Body of pancreas (tissue), 4 donors: ENCODE measurements around the gene RIPOR1. TPM values are rescaled to one million over a fixed set of nuclear protein-coding genes. Genes with fewer than 3 reads are reported as not detected.
A peak's percentile ranks its signal among the peaks of the same experiment; 100 is the strongest.

Source experiments
- ATAC-seq: fragments of 150-250 bp; one replicate; pipeline ENCODE4 v1.9.1; 2016
- DNase-seq, 4 donors: peaks; one replicate each; pipeline ENCODE4 v3.0.0-alpha.2; 2019
- H3K27ac ChIP-seq, 4 donors: fragments of 200-600 bp; sonication (generic); 1 replicate in 3 of 4; 2 replicates in 1 of 4; pipeline versions ENCODE4 v1.5.1 to v1.6.1; 2016 to 2019; ENCODE audit warnings: mild to moderate bottlenecking in 1 of 4, mixed read lengths in 1 of 4, moderate library complexity in 1 of 4
- H3K27me3 ChIP-seq, 2 donors: fragments of 200-600 bp; sonication (generic); one replicate each; pipeline ENCODE4 v1.6.0; 2016; ENCODE audit warnings: mild to moderate bottlenecking in 1 of 2
- H3K36me3 ChIP-seq, 2 donors: fragments of 200-600 bp; sonication (generic); replicated peaks in 1 of 2; 2 replicates each; pipeline ENCODE4 v1.5.1; 2016; ENCODE audit warnings: low read depth in 2 of 2; ENCODE audit not compliant: insufficient read depth in 1 of 2
- H3K4me1 ChIP-seq: fragments of 200-600 bp; sonication (generic); one replicate; pipeline ENCODE4 v1.6.0; 2016
- H3K4me3 ChIP-seq, 2 donors: fragments of 200-600 bp; sonication (generic); 1 replicate in 1 of 2; 2 replicates in 1 of 2; pipeline ENCODE4 v1.5.1; 2016 to 2019
- H3K9me3 ChIP-seq, 3 donors: fragments of 200-600 bp; sonication (generic); 1 replicate in 2 of 3; 2 replicates in 1 of 3; pipeline ENCODE4 v1.5.1; 2016
- POLR2A ChIP-seq, 3 donors: fragments of 450-650 bp; IDR thresholded peaks; one replicate each; pipeline ENCODE4 v1.6.1; 2016; ENCODE audit warnings: antibody characterized with exemption in 3 of 3, mild to moderate bottlenecking in 2 of 3
- WGBS, 2 donors: methylation state at CpG; one replicate each; pipeline ENCODE4 v1.1.5; 2017; 5-methylcytosine and 5-hydroxymethylcytosine counted together
- intact Hi-C: fragments of 100-400 bp; cut with DNase I; formaldehyde crosslinking; loops from one replicate; pipeline ENCODE4 v1.15.1; 2023
- total RNA-seq, 2 donors: library from RNA; depleted of rRNA; stranded (reverse); fragments of >200 nt; gene quantifications; one replicate each; pipeline ENCODE4 v1.1.0, GENCODE V29; 2016
- TF ChIP-seq, protein P1 (sequence below), 7 experiments: fragments of 450-650 bp in 4 of 7; fragments of 200-600 bp in 3 of 7; sonication (generic) in 3 of 7; IDR thresholded peaks; one replicate each; pipeline ENCODE4 v1.5.1; 2016 to 2019; ENCODE audit warnings: antibody characterized with exemption in 7 of 7

The RIPOR1 gene, protein sequence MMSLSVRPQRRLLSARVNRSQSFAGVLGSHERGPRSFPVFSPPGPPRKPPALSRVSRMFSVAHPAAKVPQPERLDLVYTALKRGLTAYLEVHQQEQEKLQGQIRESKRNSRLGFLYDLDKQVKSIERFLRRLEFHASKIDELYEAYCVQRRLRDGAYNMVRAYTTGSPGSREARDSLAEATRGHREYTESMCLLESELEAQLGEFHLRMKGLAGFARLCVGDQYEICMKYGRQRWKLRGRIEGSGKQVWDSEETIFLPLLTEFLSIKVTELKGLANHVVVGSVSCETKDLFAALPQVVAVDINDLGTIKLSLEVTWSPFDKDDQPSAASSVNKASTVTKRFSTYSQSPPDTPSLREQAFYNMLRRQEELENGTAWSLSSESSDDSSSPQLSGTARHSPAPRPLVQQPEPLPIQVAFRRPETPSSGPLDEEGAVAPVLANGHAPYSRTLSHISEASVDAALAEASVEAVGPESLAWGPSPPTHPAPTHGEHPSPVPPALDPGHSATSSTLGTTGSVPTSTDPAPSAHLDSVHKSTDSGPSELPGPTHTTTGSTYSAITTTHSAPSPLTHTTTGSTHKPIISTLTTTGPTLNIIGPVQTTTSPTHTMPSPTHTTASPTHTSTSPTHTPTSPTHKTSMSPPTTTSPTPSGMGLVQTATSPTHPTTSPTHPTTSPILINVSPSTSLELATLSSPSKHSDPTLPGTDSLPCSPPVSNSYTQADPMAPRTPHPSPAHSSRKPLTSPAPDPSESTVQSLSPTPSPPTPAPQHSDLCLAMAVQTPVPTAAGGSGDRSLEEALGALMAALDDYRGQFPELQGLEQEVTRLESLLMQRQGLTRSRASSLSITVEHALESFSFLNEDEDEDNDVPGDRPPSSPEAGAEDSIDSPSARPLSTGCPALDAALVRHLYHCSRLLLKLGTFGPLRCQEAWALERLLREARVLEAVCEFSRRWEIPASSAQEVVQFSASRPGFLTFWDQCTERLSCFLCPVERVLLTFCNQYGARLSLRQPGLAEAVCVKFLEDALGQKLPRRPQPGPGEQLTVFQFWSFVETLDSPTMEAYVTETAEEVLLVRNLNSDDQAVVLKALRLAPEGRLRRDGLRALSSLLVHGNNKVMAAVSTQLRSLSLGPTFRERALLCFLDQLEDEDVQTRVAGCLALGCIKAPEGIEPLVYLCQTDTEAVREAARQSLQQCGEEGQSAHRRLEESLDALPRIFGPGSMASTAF
- 10 to 100 TPM; 37.9 to 62.6 TPM for total RNA-seq

DNA sequence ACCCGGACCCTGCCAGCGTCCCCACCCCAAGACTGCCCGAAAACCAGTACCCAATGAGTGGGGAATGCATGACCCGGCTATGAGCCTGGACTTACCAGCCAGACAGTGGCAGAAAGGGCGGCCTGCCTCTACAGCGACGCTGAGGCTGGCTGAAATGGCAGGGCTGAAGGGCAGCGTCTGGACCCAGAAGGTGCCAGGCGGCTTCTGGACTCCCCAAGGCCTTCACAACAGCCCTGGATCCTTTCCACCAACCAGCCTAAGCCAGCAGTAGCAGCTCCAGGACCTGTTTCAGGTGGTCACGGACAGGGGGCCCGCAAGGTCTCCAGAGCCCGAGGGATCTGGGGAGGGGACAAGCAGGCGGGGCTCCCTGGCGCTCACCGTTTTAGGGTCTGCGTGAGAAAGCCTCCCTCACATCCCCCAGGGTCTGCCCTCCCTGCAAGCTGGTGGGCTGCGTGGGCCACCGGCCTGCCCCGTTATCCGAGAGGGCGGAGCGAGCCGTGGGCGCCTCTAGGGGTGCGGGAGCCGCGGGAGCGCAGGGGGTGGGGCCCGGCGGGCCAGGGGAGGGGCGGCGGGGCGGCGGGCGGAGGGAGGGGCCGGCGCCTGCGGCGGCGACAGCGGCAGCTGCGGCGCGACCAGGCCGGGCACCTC lies at the start of gene RIPOR1:
Gene RIPOR1, plus strand, starts transcription at position 608 of the 648 bp plus-strand sequence. CDS start 9,618 bp downstream, outside the sequence.
- intact Hi-C loops = no loop called here
- Histone ChIP-seq H3K4me1 (peaks cover 45% of the 10 kb centered on the region), H3K27me3 (no peaks in the 10 kb centered on the region), H3K4me3 (peak within 1 kb of the TSS; percentile 17 to 82), H3K36me3 (no peaks in the 10 kb centered on the region), H3K9me3 (no peaks in the 10 kb centered on the region), H3K27ac (peak within 1 kb of the TSS; percentile 77 to 94 (median 87))
- DNase-seq (peak; percentile 63 to 76 (median 69)), ATAC-seq (peak; percentile 79)
- TF ChIP-seq POLR2A (IDR thresholded peaks at IDR 0.05) = no peak
- TF ChIP-seq, protein P1, sequence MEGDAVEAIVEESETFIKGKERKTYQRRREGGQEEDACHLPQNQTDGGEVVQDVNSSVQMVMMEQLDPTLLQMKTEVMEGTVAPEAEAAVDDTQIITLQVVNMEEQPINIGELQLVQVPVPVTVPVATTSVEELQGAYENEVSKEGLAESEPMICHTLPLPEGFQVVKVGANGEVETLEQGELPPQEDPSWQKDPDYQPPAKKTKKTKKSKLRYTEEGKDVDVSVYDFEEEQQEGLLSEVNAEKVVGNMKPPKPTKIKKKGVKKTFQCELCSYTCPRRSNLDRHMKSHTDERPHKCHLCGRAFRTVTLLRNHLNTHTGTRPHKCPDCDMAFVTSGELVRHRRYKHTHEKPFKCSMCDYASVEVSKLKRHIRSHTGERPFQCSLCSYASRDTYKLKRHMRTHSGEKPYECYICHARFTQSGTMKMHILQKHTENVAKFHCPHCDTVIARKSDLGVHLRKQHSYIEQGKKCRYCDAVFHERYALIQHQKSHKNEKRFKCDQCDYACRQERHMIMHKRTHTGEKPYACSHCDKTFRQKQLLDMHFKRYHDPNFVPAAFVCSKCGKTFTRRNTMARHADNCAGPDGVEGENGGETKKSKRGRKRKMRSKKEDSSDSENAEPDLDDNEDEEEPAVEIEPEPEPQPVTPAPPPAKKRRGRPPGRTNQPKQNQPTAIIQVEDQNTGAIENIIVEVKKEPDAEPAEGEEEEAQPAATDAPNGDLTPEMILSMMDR (IDR thresholded peaks at IDR 0.05) = no peak
- WGBS, 2 donors = 6 to 49% methylated on average over 5 to 29 of the region's 45 CpGs

DNA sequence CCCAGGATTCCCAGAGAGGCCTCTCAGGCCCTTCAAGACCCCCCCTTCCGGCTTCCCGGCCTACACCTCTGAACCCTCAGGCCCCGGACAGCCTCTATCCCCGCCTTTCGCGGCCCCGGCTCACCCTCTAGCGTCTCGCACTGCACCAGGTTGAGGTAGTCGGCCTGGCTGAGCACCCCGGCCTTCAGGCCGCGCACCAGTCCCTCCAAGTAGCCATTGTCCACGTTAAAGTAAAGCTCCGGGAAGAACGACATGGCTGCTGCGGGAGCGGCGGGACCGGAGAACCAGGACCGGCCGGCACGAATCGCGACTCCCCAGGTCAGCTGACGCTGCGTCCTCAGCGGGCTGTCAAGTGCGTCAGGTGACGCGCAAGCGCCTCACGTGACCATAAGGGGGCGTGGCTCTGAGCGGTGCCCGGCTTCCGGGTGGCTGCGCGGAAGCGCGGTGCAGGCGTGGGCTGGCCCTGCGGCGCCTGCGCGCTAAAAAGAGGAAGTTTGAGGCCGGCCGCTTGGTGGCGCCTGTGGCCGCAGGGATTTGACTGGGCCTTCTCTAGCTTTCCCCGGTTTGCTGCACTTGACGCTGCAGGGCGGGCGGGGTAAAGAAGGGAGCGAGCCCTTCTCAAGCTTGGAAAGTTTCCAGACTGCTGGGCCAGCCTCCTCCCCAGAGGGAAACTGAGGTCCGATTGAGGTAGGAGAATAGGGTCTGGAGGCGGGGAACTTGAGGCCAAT lies 47.6 kb upstream of the RIPOR1 start, which contains the start of gene ATP6V0D1:
Gene ATP6V0D1, minus strand, starts transcription at position 325 of the 728 bp plus-strand sequence. Its CDS starts 71 bp downstream, at position 254.
- DNase-seq (peak; percentile 99), ATAC-seq (peak; percentile 93)
- H3K4me3 ChIP-seq = peak within 1 kb of the TSS; percentile 62 to 82
- H3K27ac ChIP-seq = peak within 1 kb of the TSS; percentile 86 to 98 (median 90)
- intact Hi-C loops = no loop called here
- TF ChIP-seq, protein P1 (IDR thresholded peaks at IDR 0.05) = peak; percentile 72 to 99 (median 95)
- TF ChIP-seq POLR2A (IDR thresholded peaks at IDR 0.05) = peak; percentile 81 to 88 (median 86)
- no peaks in the 10 kb centered on the region for H3K36me3 ChIP-seq
- peaks cover 64% of the 10 kb centered on the region for H3K4me1 ChIP-seq
- 0 to 1% methylated on average over 15 to 57 of the region's 57 CpGs for WGBS, 2 donors
- no peaks in the 10 kb centered on the region for H3K27me3 ChIP-seq
- no peaks in the 10 kb centered on the region for H3K9me3 ChIP-seq

DNA sequence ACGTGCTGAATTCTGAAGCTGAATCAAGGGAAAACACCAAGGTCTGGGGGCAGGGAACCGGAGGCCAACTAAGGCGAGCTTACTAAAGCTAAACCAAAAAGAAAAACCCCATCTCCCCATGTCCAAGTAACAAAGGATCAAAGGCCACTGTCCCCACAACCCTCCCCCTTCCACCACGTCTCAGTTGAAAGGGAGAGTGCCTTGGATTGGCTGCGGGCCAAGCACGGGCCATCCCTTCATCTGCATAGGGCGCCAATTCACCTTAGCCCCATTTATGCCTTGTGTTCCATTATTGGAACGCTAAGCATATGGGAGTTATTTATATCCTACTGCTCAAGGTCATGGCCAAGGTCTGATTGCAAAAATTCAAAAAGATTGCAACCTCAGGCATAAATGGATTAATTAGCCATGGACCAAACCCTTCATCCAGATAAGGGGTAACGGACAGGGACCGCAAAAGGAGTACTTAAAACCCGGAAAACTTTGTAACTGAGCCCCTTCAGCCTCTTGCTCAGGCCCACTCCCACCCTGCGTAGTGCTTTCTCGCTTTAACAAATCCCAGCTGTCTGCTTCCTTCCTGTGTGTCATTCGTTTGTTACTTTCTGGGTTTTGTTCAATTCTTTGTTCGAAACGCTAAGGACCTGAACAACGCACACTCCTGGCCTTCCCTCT lies 46.9 kb upstream of the RIPOR1 start:
- peak; percentile 0 for ATAC-seq
- Histone ChIP-seq H3K27ac (peak overlapping the region in 3 of 4 donors; percentile 56 to 98 (median 93)), H3K36me3 (no peaks in the 10 kb centered on the region), H3K4me3 (peak overlapping the region in 1 of 2 donors; percentile 3), H3K4me1 (peaks cover 57% of the 10 kb centered on the region), H3K9me3 (no peaks in the 10 kb centered on the region), H3K27me3 (no peaks in the 10 kb centered on the region)
- intact Hi-C loops = no loop called here
- 11 to 19% methylated on average over 17 of the region's 17 CpGs for WGBS, 2 donors
- DNase-seq = peak; percentile 43 to 61 (median 56)
- TF ChIP-seq, protein P1 (IDR thresholded peaks at IDR 0.05) = no peak
- no peak for TF ChIP-seq POLR2A (IDR thresholded peaks at IDR 0.05)
